ENCODE measurements around the gene SWT1.
A peak's percentile ranks its signal among the peaks of the same experiment; 100 is the strongest.
"Not testable (repeated sequence)": the region's sequence is repeated elsewhere in the genome, so short reads cannot be mapped to it uniquely, and the experiment has no call there.

The SWT1 gene

GRCh38 chr1:185249563-185249962, 92.6 kb downstream of the SWT1 start:
- no peak for DNase-seq

- no peak for DNase-seq
Measured at GRCh38 chr1:185250063-185250462, 93.1 kb downstream of the SWT1 start.

GRCh38 chr1:185251928-185252327, 95.0 kb downstream of the SWT1 start:
- DNase-seq, result not testable (repeated sequence)

GRCh38 chr1:185252404-185252803, 95.4 kb downstream of the SWT1 start:
- not testable (repeated sequence) for DNase-seq

- not testable (repeated sequence) for DNase-seq
Measured at GRCh38 chr1:185255595-185255994, 98.6 kb downstream of the SWT1 start.

GRCh38 chr1:185257116-185257949, 100.4 kb downstream of the SWT1 start:
- DNase-seq, result not testable (repeated sequence)

GRCh38 chr1:185257950-185258208, 100.9 kb downstream of the SWT1 start:
- peak in 2 of 4 experiments; percentile 11 to 18 for DNase-seq

GRCh38 chr1:185258676-185259075, 101.7 kb downstream of the SWT1 start:
- DNase-seq, result peak in 1 of 4 experiments; percentile 22

- DNase-seq, result peak in 2 of 4 experiments; percentile 75 to 81
Measured at GRCh38 chr1:185260611-185261010, 103.6 kb downstream of the SWT1 start.

GRCh38 chr1:185262151-185262550, 105.2 kb downstream of the SWT1 start:
- no peak for DNase-seq

- no peak for DNase-seq
Measured at GRCh38 chr1:185263292-185263691, 106.3 kb downstream of the SWT1 start.

- no peak for DNase-seq
Measured at GRCh38 chr1:185263780-185264179, 106.8 kb downstream of the SWT1 start.

- no peak for DNase-seq
Measured at GRCh38 chr1:185265314-185265713, 108.3 kb downstream of the SWT1 start.

GRCh38 chr1:185267301-185267700, 110.3 kb downstream of the SWT1 start:
- DNase-seq, result no peak

GRCh38 chr1:185267701-185268100, 110.7 kb downstream of the SWT1 start:
- DNase-seq, result no peak

GRCh38 chr1:185268352-185268751, 111.4 kb downstream of the SWT1 start:
- no peak for DNase-seq

- DNase-seq, result no peak
Measured at GRCh38 chr1:185271921-185272320, 115.0 kb downstream of the SWT1 start.

GRCh38 chr1:185279571-185279970, 122.6 kb downstream of the SWT1 start:
- DNase-seq, result no peak

- no peak for DNase-seq
Measured at GRCh38 chr1:185280589-185280988, 123.6 kb downstream of the SWT1 start.

GRCh38 chr1:185281245-185281644, 124.3 kb downstream of the SWT1 start:
- peak in 1 of 4 experiments; percentile 35 for DNase-seq

GRCh38 chr1:185284116-185284515, 127.1 kb downstream of the SWT1 start:
- no peak for DNase-seq

GRCh38 chr1:185284533-185285276, 127.7 kb downstream of the SWT1 start:
- DNase-seq, result no peak

- DNase-seq, result no peak
Measured at GRCh38 chr1:185287451-185287850, 130.5 kb downstream of the SWT1 start.

- no peak for DNase-seq
Measured at GRCh38 chr1:185288435-185288834, 131.5 kb downstream of the SWT1 start.

Measured in suppressor macrophage (primary cell).